Amniotic stem cell (primary cell): Measurements from ENCODE around the gene SERPINC1.
"Not testable (repeated sequence)": the region's sequence is repeated elsewhere in the genome, so short reads cannot be mapped to it uniquely, and the experiment has no call there.

Experiments used
- DNase-seq: peaks from one replicate; lab custom pipeline; 2025; lab: John Stamatoyannopoulos, UW

The SERPINC1 gene

GRCh38 chr1:173889885-173890284, 27.2 kb downstream of the SERPINC1 start:
- no peak for DNase-seq

DNA sequence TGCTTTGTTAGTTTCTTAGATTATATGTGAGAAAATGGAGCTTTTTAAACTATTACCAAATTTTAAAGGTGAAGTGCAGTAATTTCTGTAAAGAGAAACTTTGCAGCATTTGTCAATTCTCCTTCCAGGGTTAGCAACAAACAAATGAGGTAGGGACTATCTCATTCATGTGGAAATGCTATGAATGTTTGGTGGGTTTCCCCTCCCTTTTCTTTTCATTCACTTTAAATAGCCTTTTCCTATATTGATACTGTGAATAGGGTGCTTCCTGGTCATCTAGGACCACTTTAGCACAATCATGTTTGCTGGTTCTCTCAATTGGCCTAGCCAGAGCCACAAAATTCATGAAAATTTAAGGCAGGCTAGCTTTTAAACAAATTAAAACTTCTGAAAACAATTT, 28.4 kb downstream of the SERPINC1 start:
- no peak for DNase-seq

DNA sequence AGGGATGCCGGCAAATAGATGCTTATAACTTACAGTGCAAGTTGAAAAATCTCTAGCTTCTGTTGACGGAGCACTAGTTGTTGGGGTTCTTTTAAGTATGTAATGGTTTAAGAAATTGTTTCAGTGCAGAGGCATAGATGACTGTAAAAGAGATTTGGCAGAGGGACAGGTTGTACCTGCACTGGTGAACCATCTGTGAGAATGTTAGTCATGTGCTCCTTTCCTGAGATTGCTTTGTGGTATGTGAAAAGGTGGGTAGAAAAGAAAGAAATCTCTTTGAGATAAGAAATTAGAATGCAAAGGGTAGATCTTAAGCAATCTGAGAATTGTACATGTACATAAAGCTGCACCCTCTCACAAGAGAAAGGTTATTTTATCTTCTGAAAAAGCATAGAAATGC, 29.5 kb downstream of the SERPINC1 start:
- no peak for DNase-seq

DNA sequence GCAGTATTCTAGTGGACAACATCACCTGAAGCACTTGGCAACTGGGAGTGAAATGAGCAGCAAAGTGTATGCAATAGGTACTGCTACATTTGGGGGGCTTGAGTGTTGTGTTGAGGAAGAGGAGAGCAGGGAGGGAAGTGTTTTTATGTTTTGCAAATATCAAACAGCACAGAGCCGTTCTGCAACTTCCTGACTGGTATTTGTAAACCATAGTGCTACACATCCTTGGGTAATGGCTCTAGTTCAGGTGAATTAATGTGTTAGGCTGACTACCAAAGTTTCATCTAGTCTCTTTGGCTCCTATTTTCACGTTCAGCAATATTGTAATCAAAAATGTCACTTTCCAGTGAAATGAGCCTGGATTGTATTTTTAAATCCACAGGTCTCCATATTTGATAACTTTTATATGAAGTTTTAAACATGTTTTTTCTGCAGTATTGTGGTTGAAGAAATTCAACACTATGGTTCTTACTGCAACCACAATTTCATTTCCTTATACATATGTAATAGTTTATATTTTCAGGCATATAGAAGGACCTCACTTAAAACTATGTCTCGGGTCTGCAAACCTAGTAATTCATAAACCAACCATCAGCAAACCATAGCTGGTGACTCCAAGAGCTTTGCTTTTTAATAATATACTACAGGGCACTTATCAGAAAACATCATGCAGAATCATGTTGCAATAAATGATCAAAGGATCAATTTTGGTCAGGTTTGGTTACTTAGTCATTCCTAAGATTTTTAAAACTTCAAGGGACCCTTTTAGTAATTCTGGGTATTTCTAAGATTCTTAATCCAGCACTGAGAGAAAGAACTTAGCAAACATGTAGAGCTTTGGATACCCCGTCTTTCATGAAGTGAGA, 30.1 kb downstream of the SERPINC1 start:
- DNase-seq = no peak

- DNase-seq = no peak
These were observed 32.4 kb downstream of the SERPINC1 start for GRCh38 chr1:173884701-173885100.

- not testable (repeated sequence) for DNase-seq
These were observed 36.0 kb downstream of the SERPINC1 start for GRCh38 chr1:173881117-173881516.

DNA sequence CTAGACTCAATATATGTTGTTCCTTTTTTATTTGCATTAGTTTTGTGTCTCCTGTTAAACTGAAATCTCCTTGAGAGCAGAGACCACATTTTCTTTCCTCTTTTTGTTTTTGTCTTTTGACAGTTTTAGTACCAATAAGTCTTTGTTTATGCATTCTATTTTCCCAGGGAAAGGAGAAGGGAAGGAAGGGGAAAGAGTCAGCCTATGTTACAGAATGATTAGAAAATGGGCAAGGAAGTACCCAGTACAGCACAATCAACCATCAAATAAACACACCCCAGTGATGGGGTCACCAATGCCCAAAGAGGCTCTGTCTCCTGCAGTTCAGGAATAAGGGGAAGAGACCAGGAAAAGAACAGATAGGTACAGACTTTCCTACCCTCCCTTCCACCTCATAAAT, 38.9 kb downstream of the SERPINC1 start:
- no peak for DNase-seq

- DNase-seq = no peak
These were observed 40.4 kb downstream of the SERPINC1 start for GRCh38 chr1:173876732-173877131.

GRCh38 chr1:173871500-173871899, 45.6 kb downstream of the SERPINC1 start:
- DNase-seq = no peak

DNA sequence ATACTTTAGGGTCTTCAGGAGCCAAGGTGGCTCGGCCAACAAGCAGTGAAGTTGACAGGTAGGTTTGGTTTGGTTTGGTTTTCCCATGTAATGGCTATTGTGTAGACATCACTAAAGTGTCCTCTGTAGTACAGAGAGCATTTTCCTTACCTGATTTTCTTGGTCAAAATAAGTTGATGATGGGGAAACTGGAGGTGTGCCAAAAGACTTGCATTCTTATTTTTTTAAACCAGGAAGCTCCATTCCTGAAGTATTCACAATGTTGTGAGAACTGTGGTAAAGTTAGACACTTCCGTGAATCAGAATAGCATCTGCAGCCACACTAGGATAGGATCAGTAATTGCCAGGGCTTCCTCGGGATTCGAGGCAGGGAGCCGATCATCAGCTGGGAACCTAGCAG, 46.0 kb downstream of the SERPINC1 start:
- DNase-seq = no peak

DNA sequence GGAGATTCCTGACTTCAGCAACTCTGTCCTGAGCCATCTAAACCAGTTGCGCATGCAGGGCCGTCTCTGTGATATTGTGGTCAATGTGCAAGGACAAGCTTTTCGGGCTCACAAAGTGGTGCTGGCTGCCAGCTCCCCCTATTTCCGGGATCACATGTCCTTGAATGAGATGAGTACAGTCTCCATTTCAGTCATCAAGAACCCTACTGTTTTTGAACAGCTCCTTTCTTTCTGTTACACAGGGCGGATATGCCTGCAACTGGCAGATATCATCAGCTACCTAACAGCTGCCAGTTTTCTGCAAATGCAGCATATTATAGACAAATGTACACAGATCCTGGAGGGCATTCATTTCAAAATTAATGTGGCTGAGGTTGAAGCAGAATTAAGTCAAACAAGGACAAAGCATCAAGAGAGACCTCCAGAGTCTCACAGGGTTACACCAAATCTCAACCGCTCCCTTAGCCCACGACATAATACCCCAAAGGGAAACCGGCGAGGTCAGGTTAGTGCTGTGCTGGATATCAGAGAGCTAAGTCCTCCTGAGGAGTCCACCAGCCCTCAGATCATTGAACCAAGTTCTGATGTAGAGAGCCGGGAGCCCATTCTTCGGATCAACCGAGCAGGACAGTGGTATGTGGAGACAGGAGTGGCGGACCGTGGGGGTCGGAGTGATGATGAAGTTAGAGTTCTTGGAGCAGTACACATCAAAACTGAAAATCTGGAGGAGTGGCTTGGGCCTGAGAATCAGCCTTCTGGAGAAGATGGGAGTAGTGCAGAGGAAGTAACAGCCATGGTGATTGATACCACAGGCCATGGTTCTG, 46.7 kb downstream of the SERPINC1 start:
- no peak for DNase-seq

DNA sequence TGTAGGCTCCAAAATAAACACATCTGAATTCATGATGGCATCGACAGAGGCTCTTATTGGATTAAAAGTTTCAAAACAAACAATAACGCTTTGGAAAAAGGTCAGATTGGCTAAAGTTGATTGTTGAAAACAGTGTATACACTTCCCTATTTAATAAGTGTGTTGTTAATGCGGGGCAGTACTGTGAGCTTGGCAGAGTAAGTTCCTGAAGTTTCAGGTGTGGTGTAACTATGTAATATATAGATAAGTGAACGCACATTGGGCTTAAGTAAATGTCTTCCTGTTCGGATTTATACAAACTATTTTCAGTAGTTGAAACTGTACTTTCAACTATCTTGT, 48.1 kb downstream of the SERPINC1 start:
- no peak for DNase-seq

DNA sequence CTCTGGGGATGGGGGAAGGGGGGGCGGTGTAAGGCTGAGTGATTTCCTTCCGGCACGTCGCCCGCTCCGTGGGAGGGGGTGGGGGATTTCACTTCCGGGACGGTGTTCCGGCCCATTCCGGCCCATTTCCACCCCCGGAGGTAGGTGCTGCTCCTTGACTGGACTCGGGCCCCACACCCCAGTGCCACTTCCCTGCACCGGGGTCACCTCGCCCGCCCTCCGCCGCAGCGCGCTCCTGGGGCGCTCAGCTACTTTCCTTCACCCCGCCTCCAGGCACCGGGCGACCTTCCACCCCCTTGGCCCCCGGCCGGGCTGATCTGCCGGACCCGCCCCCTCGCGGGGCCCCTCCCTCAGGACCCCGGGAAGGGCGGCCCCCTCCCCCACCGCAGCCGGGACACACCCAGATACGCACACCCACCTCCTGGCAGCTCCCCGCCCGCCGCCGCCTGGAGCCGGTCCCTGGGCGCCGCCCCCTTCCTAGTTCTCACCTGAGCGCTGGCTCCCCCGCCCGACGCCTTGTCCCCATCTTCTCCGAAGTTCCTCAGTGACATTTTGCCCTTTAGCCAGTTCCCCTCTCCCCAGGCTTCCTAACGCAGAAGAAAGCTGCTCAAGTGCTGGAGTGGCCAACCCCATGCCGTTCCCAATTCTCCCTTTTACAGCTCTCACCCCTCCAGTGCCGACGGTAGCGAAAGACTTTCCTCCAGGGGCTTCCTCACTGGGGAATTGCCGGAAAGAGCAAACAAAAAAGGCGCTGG, 48.7 kb downstream of the SERPINC1 start, which contains the start of gene ZBTB37:
TSS of gene ZBTB37 (plus strand) at position 115 of the 755 bp plus-strand sequence. CDS start 1,846 bp downstream, outside the sequence.
- no peak for DNase-seq

DNA sequence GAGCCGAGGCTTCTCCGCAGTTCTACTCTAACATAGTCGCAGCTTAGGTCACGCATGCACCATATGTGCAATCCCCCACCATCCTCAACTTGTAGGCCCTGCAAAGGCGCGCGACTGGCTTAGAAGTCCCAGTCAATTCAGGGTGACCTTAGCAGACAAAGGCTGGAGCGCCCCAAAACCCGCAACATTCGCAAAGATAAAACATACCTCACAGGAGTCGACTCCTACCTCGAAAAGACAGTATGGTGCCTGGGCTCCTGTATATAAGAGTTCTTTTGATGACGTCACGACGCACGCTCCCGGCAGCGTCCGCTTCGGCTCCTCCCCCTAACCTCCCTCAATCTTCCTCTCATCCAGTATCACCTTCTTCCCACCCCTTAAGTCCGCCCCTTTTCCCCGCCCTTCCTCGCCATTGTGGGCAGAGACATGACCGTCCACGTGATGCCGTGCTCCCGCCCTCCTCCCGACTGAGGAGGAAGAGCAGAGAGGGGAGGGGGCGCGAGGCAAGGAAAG, 49.3 kb downstream of the SERPINC1 start, which contains the start of gene GAS5:
TSS of gene GAS5 (minus strand) at position 237 of the 513 bp plus-strand sequence.
- DNase-seq = peak; percentile 100

- DNase-seq = no peak
These were observed 49.9 kb downstream of the SERPINC1 start for GRCh38 chr1:173867141-173867752.

DNA sequence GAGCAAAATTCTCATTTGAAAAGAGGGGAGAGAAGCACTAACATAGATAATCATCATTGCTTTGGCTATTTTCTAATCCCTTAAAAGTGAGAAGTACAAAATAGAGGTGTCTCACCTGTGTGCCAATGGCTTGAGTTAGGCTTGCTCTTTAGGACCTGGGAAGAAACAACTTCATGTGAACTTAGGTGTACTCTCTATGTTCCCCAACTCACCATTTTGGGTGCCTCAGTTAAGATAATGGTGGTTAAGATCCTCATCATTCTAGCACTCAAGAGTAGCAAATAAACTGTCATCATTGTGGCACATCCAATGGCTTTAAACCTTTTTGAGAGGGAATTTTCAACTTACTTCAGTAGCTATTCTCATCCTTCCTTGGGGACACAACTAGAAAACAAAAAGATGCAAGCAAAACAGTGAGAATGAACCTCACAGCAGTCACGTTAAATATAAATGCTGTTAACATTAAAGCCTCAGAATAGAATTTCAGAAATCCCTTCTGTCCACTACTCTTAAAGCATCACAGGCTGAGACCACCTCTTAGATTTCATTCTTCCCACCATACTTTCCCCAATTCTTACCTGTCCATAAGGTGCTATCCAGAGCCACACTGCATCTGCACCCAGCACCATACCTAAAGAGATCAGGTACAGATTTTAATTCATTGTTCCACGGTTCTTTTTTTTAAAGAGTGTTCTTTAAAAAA, 50.6 kb downstream of the SERPINC1 start:
- DNase-seq = no peak

DNA sequence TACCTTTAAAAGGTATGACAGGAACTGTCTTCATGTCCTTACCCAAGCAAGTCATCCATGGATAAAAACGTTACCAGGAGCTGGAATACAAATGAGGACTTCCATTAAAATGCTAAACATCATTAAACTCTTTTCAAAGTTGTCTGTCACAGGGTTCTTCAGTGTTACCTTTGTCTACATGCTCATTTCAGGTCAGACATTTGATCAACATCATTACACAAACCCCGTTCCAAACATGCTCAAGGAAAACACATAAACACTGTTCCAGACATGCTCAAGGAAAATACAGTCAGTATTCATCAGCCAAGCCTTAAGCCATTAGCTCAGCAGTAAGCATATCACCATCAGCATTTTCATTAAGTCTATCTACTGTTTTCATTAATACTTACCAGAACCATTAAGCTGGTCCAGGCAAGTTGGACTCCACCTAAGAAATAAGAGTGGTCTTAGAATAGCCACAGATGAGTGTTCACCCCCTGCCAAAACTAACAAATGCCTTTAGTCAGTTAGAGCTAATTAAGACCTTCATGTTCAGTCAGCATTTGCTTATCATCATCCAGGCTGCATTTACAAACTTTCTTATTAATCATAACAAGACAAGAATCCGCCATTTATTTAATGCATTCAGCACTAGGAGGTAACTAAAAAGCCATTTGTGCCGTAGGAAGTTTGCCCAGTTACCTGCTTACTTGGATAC, 51.5 kb downstream of the SERPINC1 start:
- no peak for DNase-seq

DNA sequence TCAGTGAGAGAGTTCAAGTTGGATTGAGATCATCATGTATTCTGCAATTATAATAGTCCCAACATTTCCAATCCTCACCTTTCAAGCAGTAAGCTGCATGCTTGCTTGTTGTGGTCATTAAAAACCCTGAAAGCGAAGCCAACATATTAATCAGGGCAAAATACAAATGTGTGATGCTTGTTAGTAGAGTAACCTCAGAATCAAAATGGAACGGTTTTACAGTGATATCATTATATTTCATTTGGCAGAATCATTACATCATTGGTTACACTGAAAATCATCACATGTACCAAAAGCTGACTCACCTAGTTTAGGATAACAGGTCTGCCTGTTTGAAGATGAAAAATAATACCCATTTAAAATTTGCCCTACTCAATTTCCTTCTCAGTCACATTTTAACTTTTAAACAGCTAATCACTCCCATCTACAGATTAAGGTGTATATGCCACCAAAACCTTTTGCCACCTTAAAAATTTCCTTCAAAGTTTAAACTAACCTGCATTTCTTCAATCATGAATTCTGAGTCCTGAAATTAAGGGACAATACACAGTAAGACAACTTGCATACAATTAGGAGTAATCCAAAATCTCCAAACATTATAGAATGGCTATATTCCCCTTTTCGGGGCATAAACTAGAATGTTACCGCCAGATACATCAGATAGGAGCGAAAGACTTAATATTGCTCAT, 52.8 kb downstream of the SERPINC1 start:
- DNase-seq = no peak
